HepG2 (cell line): Measurements from ENCODE around the gene PLCG2. TPM values are rescaled to one million over a fixed set of nuclear protein-coding genes. Genes with fewer than 3 reads are reported as not detected.

Experiments used
- ARID2 ChIP-seq: sonication (generic); formaldehyde crosslinking; IDR thresholded peaks from 2 replicates; pipeline ENCODE4 v1.8.1; 2022; ENCODE audit warnings: mild to moderate bottlenecking, missing genetic modification reagents, borderline replicate concordance
- FOSL1 ChIP-seq: sonication (generic); formaldehyde crosslinking; IDR thresholded peaks from 2 replicates; pipeline ENCODE4 v1.9.0; 2021; ENCODE audit warnings: missing genetic modification reagents, borderline replicate concordance
- FOSL2 ChIP-seq: sonication (generic); formaldehyde crosslinking; IDR thresholded peaks from 2 replicates; pipeline ENCODE4 v1.4.0; 2020; ENCODE audit warnings: missing genetic modification reagents
- FOXA1 ChIP-seq, 2 experiments: fragments of 450-650 bp in 1 of 2; sonication (generic) in 1 of 2; formaldehyde crosslinking in 1 of 2; IDR thresholded peaks; 2 replicates each; pipeline versions ENCODE4 v1.4.0 to v1.6.1; 2016 to 2020; ENCODE audit warnings: missing genetic modification reagents in 1 of 2
- FOXA3 ChIP-seq: IDR thresholded peaks from 2 replicates; pipeline ENCODE4 v1.6.1; 2016; ENCODE audit warnings: missing genetic modification reagents, missing compliant biosample characterization
- HMG20A ChIP-seq: IDR thresholded peaks from 2 replicates; pipeline ENCODE4 v1.6.1; 2016; ENCODE audit warnings: borderline replicate concordance
- RXRB ChIP-seq: IDR thresholded peaks from 2 replicates; pipeline ENCODE4 v1.6.1; 2016; ENCODE audit warnings: borderline replicate concordance, missing genetic modification reagents, missing compliant biosample characterization
- SOX5 ChIP-seq: IDR thresholded peaks from 2 replicates; pipeline ENCODE4 v1.6.1; 2016; ENCODE audit warnings: borderline replicate concordance
- ZMYM3 ChIP-seq: sonication (generic); formaldehyde crosslinking; IDR thresholded peaks from 2 replicates; pipeline ENCODE4 v1.5.1; 2020; ENCODE audit warnings: mild to moderate bottlenecking, missing genetic modification reagents
- ZNF546 ChIP-seq: sonication (generic); formaldehyde crosslinking; conservative IDR thresholded peaks from 2 replicates; pipeline ENCODE4 v1.8.1; 2023; ENCODE audit warnings: mild to moderate bottlenecking, missing genetic modification reagents
- ZNF550 ChIP-seq: sonication (generic); formaldehyde crosslinking; IDR thresholded peaks from 2 replicates; pipeline ENCODE4 v1.4.0; 2020; ENCODE audit warnings: mild to moderate bottlenecking, missing genetic modification reagents, borderline replicate concordance
- polyA plus RNA-seq, 8 experiments: library from polyadenylated mRNA; depleted of rRNA in 3 of 8; stranded (reverse) in 7 of 8; unstranded in 1 of 8; fragments of >200 nt; fragmentation: Illumina TruSeq in 4 of 8; extraction: Trizol in 4 of 8; gene quantifications; 2 replicates each; pipeline versions ENCODE4 v1.2.1 to v1.2.3, GENCODE V29; 2011 to 2016; ENCODE audit warnings: low read depth in 4 of 8, missing spikeins in 1 of 8, mixed read lengths in 1 of 8; ENCODE audit not compliant: insufficient read depth in 1 of 8
- total RNA-seq, 5 experiments: library from RNA; depleted of rRNA; stranded (reverse); fragments of >200 nt; fragmentation: Illumina TruSeq; extraction: Trizol; gene quantifications; 2 replicates each; pipeline ENCODE4 v1.2.3, GENCODE V29; 2016; ENCODE audit warnings: low read depth in 1 of 5
- TF ChIP-seq, protein P1 (sequence below): sonication (generic); formaldehyde crosslinking; IDR thresholded peaks from 2 replicates; pipeline ENCODE4 v1.5.0; 2020; ENCODE audit warnings: missing genetic modification reagents, mild to moderate bottlenecking, borderline replicate concordance
- TF ChIP-seq, protein P2 (sequence below): IDR thresholded peaks from 2 replicates; pipeline ENCODE4 v1.6.1; 2018; ENCODE audit warnings: missing genetic modification reagents, mild to moderate bottlenecking, missing compliant biosample characterization
- TF ChIP-seq, protein P3 (sequence below): sonication (generic); formaldehyde crosslinking; IDR thresholded peaks from 2 replicates; pipeline ENCODE4 v1.4.0; 2020; ENCODE audit warnings: missing genetic modification reagents

PLCG2 gene
- total and polyA plus RNA-seq, 2 of the 13 experiments (the other 11 are each of a cell fraction or from before 2014, with no cell fraction given), result 0.13 to 0.18 TPM

DNA sequence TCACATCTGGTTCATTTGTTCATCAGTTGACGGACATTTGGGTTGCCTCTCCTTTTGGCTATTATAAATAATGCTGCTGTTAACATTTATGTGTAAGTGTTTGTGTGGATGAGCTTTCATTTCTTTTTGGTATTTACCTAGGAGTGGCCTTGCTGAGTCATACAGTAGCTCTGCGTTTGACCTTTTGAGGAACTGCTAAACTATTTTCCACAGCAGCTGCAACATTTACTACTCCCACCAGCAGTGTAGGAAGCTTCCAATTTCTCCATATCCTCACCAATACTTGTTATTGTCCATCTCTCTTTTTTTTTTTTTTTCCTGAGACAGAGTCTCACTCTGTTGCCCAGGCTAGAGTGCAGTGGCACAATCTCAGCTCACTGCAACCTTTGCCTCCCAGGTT, 20.7 kb upstream of the PLCG2 start (continued):
- TF ChIP-seq, protein P1, sequence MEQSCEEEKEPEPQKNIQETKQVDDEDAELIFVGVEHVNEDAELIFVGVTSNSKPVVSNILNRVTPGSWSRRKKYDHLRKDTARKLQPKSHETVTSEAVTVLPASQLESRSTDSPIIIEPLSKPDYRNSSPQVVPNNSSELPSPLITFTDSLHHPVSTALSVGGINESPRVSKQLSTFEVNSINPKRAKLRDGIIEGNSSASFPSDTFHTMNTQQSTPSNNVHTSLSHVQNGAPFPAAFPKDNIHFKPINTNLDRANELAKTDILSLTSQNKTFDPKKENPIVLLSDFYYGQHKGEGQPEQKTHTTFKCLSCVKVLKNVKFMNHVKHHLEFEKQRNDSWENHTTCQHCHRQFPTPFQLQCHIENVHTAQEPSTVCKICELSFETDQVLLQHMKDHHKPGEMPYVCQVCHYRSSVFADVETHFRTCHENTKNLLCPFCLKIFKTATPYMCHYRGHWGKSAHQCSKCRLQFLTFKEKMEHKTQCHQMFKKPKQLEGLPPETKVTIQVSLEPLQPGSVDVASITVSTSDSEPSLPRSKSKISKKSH, result no peak
- TF ChIP-seq FOXA3 (CRISPR knock-in tag) (peak; percentile 81), FOSL1 (CRISPR knock-in tag) (peak; percentile 54; the same call in 1 of the 2 replicates), RXRB (CRISPR knock-in tag) (0 out of 2 replicates have a peak, but pooled peaks have one; percentile 27), HMG20A (CRISPR knock-in tag) (peak; percentile 72; the same call in 1 of the 2 replicates), SOX5 (peak; percentile 10; the same call in 1 of the 2 replicates), ZNF550 (CRISPR knock-in tag) (no peak), ZNF546 (no peak), FOXA1 (IDR thresholded peaks at IDR 0.05) (no peak), FOXA1 (CRISPR knock-in tag; IDR thresholded peaks at IDR 0.05) (peak; percentile 49; the same call in 1 of the 2 replicates), ARID2 (no peak), ZMYM3 (0 out of 2 replicates have a peak, but pooled peaks have one; percentile 24), FOSL2 (CRISPR knock-in tag) (peak; percentile 89)
- TF ChIP-seq, protein P2, sequence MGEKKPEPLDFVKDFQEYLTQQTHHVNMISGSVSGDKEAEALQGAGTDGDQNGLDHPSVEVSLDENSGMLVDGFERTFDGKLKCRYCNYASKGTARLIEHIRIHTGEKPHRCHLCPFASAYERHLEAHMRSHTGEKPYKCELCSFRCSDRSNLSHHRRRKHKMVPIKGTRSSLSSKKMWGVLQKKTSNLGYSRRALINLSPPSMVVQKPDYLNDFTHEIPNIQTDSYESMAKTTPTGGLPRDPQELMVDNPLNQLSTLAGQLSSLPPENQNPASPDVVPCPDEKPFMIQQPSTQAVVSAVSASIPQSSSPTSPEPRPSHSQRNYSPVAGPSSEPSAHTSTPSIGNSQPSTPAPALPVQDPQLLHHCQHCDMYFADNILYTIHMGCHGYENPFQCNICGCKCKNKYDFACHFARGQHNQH (CRISPR knock-in tag), result 0 out of 2 replicates have a peak, but pooled peaks have one; percentile 27
- TF ChIP-seq, protein P3, sequence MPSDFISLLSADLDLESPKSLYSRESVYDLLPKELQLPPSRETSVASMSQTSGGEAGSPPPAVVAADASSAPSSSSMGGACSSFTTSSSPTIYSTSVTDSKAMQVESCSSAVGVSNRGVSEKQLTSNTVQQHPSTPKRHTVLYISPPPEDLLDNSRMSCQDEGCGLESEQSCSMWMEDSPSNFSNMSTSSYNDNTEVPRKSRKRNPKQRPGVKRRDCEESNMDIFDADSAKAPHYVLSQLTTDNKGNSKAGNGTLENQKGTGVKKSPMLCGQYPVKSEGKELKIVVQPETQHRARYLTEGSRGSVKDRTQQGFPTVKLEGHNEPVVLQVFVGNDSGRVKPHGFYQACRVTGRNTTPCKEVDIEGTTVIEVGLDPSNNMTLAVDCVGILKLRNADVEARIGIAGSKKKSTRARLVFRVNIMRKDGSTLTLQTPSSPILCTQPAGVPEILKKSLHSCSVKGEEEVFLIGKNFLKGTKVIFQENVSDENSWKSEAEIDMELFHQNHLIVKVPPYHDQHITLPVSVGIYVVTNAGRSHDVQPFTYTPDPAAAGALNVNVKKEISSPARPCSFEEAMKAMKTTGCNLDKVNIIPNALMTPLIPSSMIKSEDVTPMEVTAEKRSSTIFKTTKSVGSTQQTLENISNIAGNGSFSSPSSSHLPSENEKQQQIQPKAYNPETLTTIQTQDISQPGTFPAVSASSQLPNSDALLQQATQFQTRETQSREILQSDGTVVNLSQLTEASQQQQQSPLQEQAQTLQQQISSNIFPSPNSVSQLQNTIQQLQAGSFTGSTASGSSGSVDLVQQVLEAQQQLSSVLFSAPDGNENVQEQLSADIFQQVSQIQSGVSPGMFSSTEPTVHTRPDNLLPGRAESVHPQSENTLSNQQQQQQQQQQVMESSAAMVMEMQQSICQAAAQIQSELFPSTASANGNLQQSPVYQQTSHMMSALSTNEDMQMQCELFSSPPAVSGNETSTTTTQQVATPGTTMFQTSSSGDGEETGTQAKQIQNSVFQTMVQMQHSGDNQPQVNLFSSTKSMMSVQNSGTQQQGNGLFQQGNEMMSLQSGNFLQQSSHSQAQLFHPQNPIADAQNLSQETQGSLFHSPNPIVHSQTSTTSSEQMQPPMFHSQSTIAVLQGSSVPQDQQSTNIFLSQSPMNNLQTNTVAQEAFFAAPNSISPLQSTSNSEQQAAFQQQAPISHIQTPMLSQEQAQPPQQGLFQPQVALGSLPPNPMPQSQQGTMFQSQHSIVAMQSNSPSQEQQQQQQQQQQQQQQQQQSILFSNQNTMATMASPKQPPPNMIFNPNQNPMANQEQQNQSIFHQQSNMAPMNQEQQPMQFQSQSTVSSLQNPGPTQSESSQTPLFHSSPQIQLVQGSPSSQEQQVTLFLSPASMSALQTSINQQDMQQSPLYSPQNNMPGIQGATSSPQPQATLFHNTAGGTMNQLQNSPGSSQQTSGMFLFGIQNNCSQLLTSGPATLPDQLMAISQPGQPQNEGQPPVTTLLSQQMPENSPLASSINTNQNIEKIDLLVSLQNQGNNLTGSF (CRISPR knock-in tag), result no peak
- TF ChIP-seq, all 625 proteins: peak for 23
